RWPE2 (cell line): ENCODE measurements around the gene ITGAV.

Source experiments
- ATAC-seq: fragments of 200-7000 bp; cut with Tn5 transposase; 3 replicates; pipeline ENCODE4 v1.9.1; 2021; ENCODE audit warnings: low read depth
- DNase-seq: peaks from one replicate; pipeline ENCODE4 v3.0.0-alpha.2; 2020; ENCODE audit warnings: low spot score
- H3K27ac ChIP-seq: fragments of 450-650 bp; 2 replicates; pipeline ENCODE4 v1.5.1; 2017; ENCODE audit warnings: mild to moderate bottlenecking; ENCODE audit not compliant: poor library complexity, severe bottlenecking
- H3K27me3 ChIP-seq: fragments of 250-450 bp; sonication (Bioruptor Pico); 2 replicates; pipeline ENCODE4 v1.5.1; 2021; ENCODE audit warnings: mild to moderate bottlenecking, moderate library complexity; ENCODE audit not compliant: insufficient read depth, poor library complexity, severe bottlenecking
- H3K36me3 ChIP-seq: fragments of 250-450 bp; sonication (Bioruptor Pico); 2 replicates; pipeline ENCODE4 v1.5.1; 2020; ENCODE audit warnings: low read depth, mild to moderate bottlenecking, moderate library complexity
- H3K4me1 ChIP-seq: fragments of 250-450 bp; sonication (Bioruptor Pico); 2 replicates; pipeline ENCODE4 v1.5.1; 2021; ENCODE audit warnings: mild to moderate bottlenecking, moderate library complexity; ENCODE audit not compliant: insufficient read depth, poor library complexity, severe bottlenecking
- H3K4me3 ChIP-seq: fragments of 250-450 bp; sonication (Bioruptor Pico); 2 replicates; pipeline ENCODE4 v1.5.1; 2021; ENCODE audit warnings: mild to moderate bottlenecking, moderate library complexity; ENCODE audit not compliant: severe bottlenecking
- H3K9me3 ChIP-seq: fragments of 250-450 bp; sonication (Bioruptor Pico); 2 replicates; pipeline ENCODE4 v1.5.1; 2021; ENCODE audit warnings: mild to moderate bottlenecking, moderate library complexity; ENCODE audit not compliant: severe bottlenecking
- TF ChIP-seq, protein P1 (sequence below): fragments of 450-650 bp; IDR thresholded peaks from one replicate; pipeline ENCODE4 v1.5.1; 2017; ENCODE audit warnings: mild to moderate bottlenecking, moderate library complexity; ENCODE audit not compliant: poor library complexity, severe bottlenecking

Gene ITGAV

DNA sequence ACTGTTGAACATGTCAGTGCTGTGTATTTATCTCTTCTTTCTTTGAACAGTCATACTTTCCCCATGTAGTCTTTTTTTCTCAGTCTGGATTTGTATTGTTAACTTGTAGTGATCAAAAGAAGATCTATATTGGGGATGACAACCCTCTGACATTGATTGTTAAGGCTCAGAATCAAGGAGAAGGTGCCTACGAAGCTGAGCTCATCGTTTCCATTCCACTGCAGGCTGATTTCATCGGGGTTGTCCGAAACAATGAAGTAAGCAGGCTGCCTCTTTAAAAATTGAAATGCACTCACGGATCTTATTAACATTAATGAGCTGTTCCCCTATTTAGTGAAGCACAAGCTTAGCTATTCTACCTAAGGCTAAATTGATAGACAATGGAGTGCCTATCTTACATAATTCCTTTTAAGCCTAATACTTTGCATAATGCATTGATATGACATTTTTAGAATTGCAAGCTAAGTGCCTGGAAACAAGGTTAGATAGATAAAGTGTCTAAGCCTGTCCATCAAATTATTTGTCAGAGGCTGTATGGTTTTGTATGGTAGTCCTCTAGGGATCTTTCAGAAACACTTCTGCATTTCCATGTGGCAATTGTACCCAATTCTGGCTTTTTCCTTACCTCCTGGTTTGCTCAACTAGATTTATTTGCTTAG, 74.7 kb downstream of the ITGAV start:
- no peaks in the 10 kb centered on the region for H3K9me3 ChIP-seq
- TF ChIP-seq, protein P1, sequence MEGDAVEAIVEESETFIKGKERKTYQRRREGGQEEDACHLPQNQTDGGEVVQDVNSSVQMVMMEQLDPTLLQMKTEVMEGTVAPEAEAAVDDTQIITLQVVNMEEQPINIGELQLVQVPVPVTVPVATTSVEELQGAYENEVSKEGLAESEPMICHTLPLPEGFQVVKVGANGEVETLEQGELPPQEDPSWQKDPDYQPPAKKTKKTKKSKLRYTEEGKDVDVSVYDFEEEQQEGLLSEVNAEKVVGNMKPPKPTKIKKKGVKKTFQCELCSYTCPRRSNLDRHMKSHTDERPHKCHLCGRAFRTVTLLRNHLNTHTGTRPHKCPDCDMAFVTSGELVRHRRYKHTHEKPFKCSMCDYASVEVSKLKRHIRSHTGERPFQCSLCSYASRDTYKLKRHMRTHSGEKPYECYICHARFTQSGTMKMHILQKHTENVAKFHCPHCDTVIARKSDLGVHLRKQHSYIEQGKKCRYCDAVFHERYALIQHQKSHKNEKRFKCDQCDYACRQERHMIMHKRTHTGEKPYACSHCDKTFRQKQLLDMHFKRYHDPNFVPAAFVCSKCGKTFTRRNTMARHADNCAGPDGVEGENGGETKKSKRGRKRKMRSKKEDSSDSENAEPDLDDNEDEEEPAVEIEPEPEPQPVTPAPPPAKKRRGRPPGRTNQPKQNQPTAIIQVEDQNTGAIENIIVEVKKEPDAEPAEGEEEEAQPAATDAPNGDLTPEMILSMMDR = no peak
- DNase-seq (no peak), ATAC-seq (no peak)
- peaks cover 65% of the 10 kb centered on the region for H3K36me3 ChIP-seq
- no peak overlapping the region for H3K27ac ChIP-seq
- no peaks in the 10 kb centered on the region for H3K27me3 ChIP-seq
- no peaks in the 10 kb centered on the region for H3K4me1 ChIP-seq
- no peak overlapping the region for H3K4me3 ChIP-seq

GRCh38 chr2:186669146-186669545, 79.3 kb downstream of the ITGAV start:
- H3K4me1 ChIP-seq = no peaks in the 10 kb centered on the region
- no peaks in the 10 kb centered on the region for H3K27me3 ChIP-seq
- H3K36me3 ChIP-seq = peaks cover 83% of the 10 kb centered on the region
- TF ChIP-seq, protein P1 = no peak
- H3K4me3 ChIP-seq = no peak overlapping the region
- no peak overlapping the region for H3K27ac ChIP-seq
- DNase-seq = no peak
- no peak for ATAC-seq
- no peaks in the 10 kb centered on the region for H3K9me3 ChIP-seq

DNA sequence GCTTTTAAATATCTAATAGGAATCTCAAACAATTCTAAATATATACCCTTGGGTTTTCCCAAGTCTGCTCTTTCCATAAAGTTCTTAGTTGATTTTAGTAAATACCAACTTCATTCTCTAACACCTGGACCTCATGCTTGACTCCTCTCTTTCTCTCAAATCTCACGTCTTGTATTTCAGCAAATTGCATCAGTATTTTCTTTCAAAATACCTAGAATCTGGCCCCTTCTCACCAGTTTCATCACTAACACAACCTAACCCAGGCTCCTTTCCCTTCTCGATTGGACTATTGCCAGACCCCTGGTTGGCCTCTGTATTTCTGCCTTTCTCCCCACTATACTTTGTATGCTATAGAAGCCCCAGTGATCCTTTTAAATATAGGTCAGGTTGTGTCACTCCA, 81.0 kb downstream of the ITGAV start:
- H3K36me3 ChIP-seq = peaks cover 86% of the 10 kb centered on the region
- DNase-seq (no peak), ATAC-seq (no peak)
- H3K4me3 ChIP-seq = no peak overlapping the region
- TF ChIP-seq, protein P1 = no peak
- H3K27ac ChIP-seq = no peak overlapping the region
- H3K4me1 ChIP-seq = no peaks in the 10 kb centered on the region
- no peaks in the 10 kb centered on the region for H3K27me3 ChIP-seq
- no peaks in the 10 kb centered on the region for H3K9me3 ChIP-seq

GRCh38 chr2:186675380-186675779, 85.5 kb downstream of the ITGAV start:
- Histone ChIP-seq H3K36me3 (peaks cover 85% of the 10 kb centered on the region), H3K4me3 (no peak overlapping the region), H3K9me3 (no peaks in the 10 kb centered on the region), H3K27me3 (no peaks in the 10 kb centered on the region), H3K4me1 (no peaks in the 10 kb centered on the region), H3K27ac (no peak overlapping the region)
- no peak for DNase-seq
- no peak for ATAC-seq
- TF ChIP-seq, protein P1 = no peak

DNA sequence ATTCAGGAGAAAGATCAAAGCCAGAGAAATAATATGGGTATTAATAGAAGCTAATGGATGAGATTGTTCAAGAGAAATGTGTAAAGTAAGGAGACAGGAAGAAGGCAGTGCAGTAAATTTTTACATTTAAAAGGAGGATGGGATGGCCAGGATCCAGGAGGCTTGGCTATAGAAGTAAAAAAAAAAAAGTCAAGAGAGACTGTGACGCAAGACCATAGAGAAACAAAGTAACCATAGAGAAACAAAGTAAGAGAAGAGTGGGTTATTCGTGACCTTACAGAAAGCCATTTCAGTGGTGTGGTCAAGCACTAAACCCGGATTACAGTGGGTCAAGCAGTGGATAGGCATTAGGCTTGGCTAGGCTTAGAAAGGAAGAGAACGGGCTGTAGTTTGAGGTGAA, 93.5 kb downstream of the ITGAV start:
- no peak for ATAC-seq
- H3K27me3 ChIP-seq = no peaks in the 10 kb centered on the region
- H3K36me3 ChIP-seq = peaks cover 18% of the 10 kb centered on the region
- H3K4me3 ChIP-seq = no peak overlapping the region
- no peaks in the 10 kb centered on the region for H3K9me3 ChIP-seq
- H3K27ac ChIP-seq = no peak overlapping the region
- no peak for DNase-seq
- TF ChIP-seq, protein P1 = no peak
- H3K4me1 ChIP-seq = no peaks in the 10 kb centered on the region
